Stimulated activated CD8-positive, alpha-beta memory T cell treated with anti-CD3 and anti-CD28 coated beads, Interleukin-4, amount 100 ng/mL, for 48 hours (primary cell): ENCODE results near the gene FHAD1.
"Not testable (repeated sequence)": the region's sequence is repeated elsewhere in the genome, so short reads cannot be mapped to it uniquely, and the experiment has no call there.

Experiments
- DNase-seq: peaks from one replicate; pipeline ENCODE4 v3.0.0-alpha.2; 2020

The FHAD1 gene

GRCh38 chr1:15277933-15278332, 30.9 kb downstream of the FHAD1 start:
- DNase-seq = no peak

GRCh38 chr1:15279576-15280230, 32.7 kb downstream of the FHAD1 start:
- no peak for DNase-seq

- no peak for DNase-seq
These were observed 33.4 kb downstream of the FHAD1 start for GRCh38 chr1:15280416-15280815.

- DNase-seq = no peak
These were observed 35.0 kb downstream of the FHAD1 start for GRCh38 chr1:15282038-15282437.

- DNase-seq = no peak
These were observed 35.9 kb downstream of the FHAD1 start for GRCh38 chr1:15282810-15283474.

- no peak for DNase-seq
These were observed 36.5 kb downstream of the FHAD1 start for GRCh38 chr1:15283526-15283925.

GRCh38 chr1:15286452-15286851, 39.4 kb downstream of the FHAD1 start:
- no peak for DNase-seq

- DNase-seq = no peak
These were observed 40.3 kb downstream of the FHAD1 start for GRCh38 chr1:15287035-15287979.

GRCh38 chr1:15288173-15288926, 41.3 kb downstream of the FHAD1 start:
- DNase-seq = no peak

- DNase-seq = no peak
These were observed 42.2 kb downstream of the FHAD1 start for GRCh38 chr1:15289251-15289651.

GRCh38 chr1:15290382-15290781, 43.4 kb downstream of the FHAD1 start:
- no peak for DNase-seq

- DNase-seq = no peak
These were observed 48.7 kb downstream of the FHAD1 start for GRCh38 chr1:15295696-15296095.

GRCh38 chr1:15296585-15297321, 49.7 kb downstream of the FHAD1 start:
- no peak for DNase-seq

GRCh38 chr1:15297975-15298374, 51.0 kb downstream of the FHAD1 start:
- DNase-seq = not testable (repeated sequence)

- no peak for DNase-seq
These were observed 52.2 kb downstream of the FHAD1 start for GRCh38 chr1:15299179-15299578.

GRCh38 chr1:15299806-15300205, 52.8 kb downstream of the FHAD1 start:
- DNase-seq = no peak

- no peak for DNase-seq
These were observed 56.9 kb downstream of the FHAD1 start for GRCh38 chr1:15303935-15304334.

- peak; percentile 88 for DNase-seq
These were observed 57.9 kb downstream of the FHAD1 start for GRCh38 chr1:15304708-15305467.

- no peak for DNase-seq
These were observed 58.4 kb downstream of the FHAD1 start for GRCh38 chr1:15305468-15305770.

- not testable (repeated sequence) for DNase-seq
These were observed 59.3 kb downstream of the FHAD1 start for GRCh38 chr1:15306352-15306751.

- no peak for DNase-seq
These were observed 61.1 kb downstream of the FHAD1 start for GRCh38 chr1:15308135-15308534.

- DNase-seq = no peak
These were observed 61.6 kb downstream of the FHAD1 start for GRCh38 chr1:15308621-15309027.
